HCT116 (cell line): ENCODE measurements around the gene LILRA2. TPM values are rescaled to one million over a fixed set of nuclear protein-coding genes. Genes with fewer than 3 reads are reported as not detected.
"Not testable (repeated sequence)": the region's sequence is repeated elsewhere in the genome, so short reads cannot be mapped to it uniquely, and the experiment has no call there.

Source experiments
- ATAC-seq: fragments of 200-7000 bp; cut with Tn5 transposase; 2 replicates; pipeline ENCODE4 v1.9.1; 2020; ENCODE audit warnings: mild to moderate bottlenecking, moderate library complexity
- BruUV-seq: library from RNA; stranded (reverse); fragments of 400-500 nt; replicated peaks from 2 replicates; lab custom pipeline; 2021; lab: Mats Ljungman, UMichigan
- CTCF ChIA-PET: fragments of 300-600 bp; sonication (Branson Sonifier 250); formaldehyde crosslinking; loops from one replicate; lab custom pipeline; 2021; ENCODE audit warnings: antibody characterized with exemption; lab: Charles Lee
- POLR2A ChIA-PET: fragments of 300-600, 350-600 bp; sonication (Branson Sonifier 250); formaldehyde crosslinking; loops from one replicate; lab custom pipeline; 2021; ENCODE audit warnings: antibody characterized with exemption; lab: Charles Lee
- RAD21 ChIA-PET, 2 experiments: fragments of 300-600 bp; sonication (Branson Sonifier 250); formaldehyde crosslinking; loops; one replicate each; lab custom pipeline; 2023; ENCODE audit warnings: low total read pairs in 2 of 2; ENCODE audit not compliant: uncharacterized antibody in 2 of 2, unreplicated experiment in 2 of 2, low non-redundant PET in 1 of 2; lab: Charles Lee
- DNase-seq: peaks from one replicate; pipeline ENCODE4 v3.0.0-alpha.2; 2010; ENCODE audit warnings: low read depth, low spot score
- H2AFZ ChIP-seq: fragments of 200-600 bp; shearing (Covaris generic), sonication (generic); 2 replicates; pipeline ENCODE4 v1.6.1; 2017; ENCODE audit warnings: low read depth, mixed run types, mixed read lengths, antibody characterized with exemption, low read length; ENCODE audit not compliant: poor library complexity, severe bottlenecking
- H3K27ac ChIP-seq: 2 replicates; pipeline ENCODE4 v1.5.1; 2012; ENCODE audit warnings: low read depth, low read length
- H3K27me3 ChIP-seq: fragments of 200-600 bp; sonication (generic); 2 replicates; pipeline ENCODE4 v1.6.1; 2016; ENCODE audit warnings: mixed run types, low read length, mixed read lengths; ENCODE audit not compliant: insufficient read depth
- H3K36me3 ChIP-seq, 2 experiments: fragments of 200-500 bp in 1 of 2; fragments of 200-600 bp in 1 of 2; sonication (Bioruptor generic) in 1 of 2; sonication (generic) in 1 of 2; 2 replicates each; pipeline versions ENCODE4 v1.5.1 to v1.6.1; 2014 to 2016; ENCODE audit warnings: low read length in 2 of 2, inconsistent platforms in 1 of 2, mixed read lengths in 1 of 2, mixed run types in 1 of 2; ENCODE audit not compliant: insufficient read depth in 2 of 2, control insufficient read depth in 1 of 2
- H3K4me1 ChIP-seq, 2 experiments: fragments of 200-600 bp in 1 of 2; sonication (generic) in 1 of 2; 2 replicates each; pipeline versions ENCODE4 v1.5.1 to v1.6.1; 2012 to 2017; ENCODE audit warnings: low read length in 2 of 2, inconsistent platforms in 1 of 2, mild to moderate bottlenecking in 1 of 2, mixed read lengths in 1 of 2, mixed run types in 1 of 2, moderate library complexity in 1 of 2; ENCODE audit not compliant: insufficient read depth in 2 of 2, control insufficient read depth in 1 of 2
- H3K4me2 ChIP-seq: fragments of 200-600 bp; sonication (generic); 2 replicates; pipeline ENCODE4 v1.6.1; 2017; ENCODE audit warnings: mixed run types, low read length, mixed read lengths
- H3K4me3 ChIP-seq, 2 experiments: fragments of 200-600 bp in 1 of 2; sonication (generic) in 1 of 2; replicated peaks in 1 of 2; 2 replicates each; pipeline ENCODE4 v1.5.1; 2011 to 2016; ENCODE audit warnings: low read length in 2 of 2, control low read depth in 1 of 2, low read depth in 1 of 2, mild to moderate bottlenecking in 1 of 2, mixed read lengths in 1 of 2, mixed run types in 1 of 2
- H3K79me2 ChIP-seq: fragments of 200-600 bp; sonication (generic); 2 replicates; pipeline ENCODE4 v1.6.1; 2017; ENCODE audit warnings: mild to moderate bottlenecking, mixed run types, low read length, moderate library complexity, mixed read lengths; ENCODE audit not compliant: insufficient read depth
- H3K9ac ChIP-seq: fragments of 200-600 bp; sonication (generic); 2 replicates; pipeline ENCODE4 v1.6.1; 2016; ENCODE audit warnings: low read length, mixed read lengths
- H3K9me2 ChIP-seq: fragments of 200-600 bp; sonication (generic), shearing (Covaris generic); 2 replicates; pipeline ENCODE4 v1.6.1; 2017; ENCODE audit warnings: mixed run types, mild to moderate bottlenecking, moderate library complexity; ENCODE audit not compliant: insufficient read depth
- H3K9me3 ChIP-seq, 2 experiments: fragments of 200-500 bp in 1 of 2; fragments of 200-600 bp in 1 of 2; sonication (Bioruptor generic) in 1 of 2; sonication (generic) in 1 of 2; 2 replicates each; pipeline ENCODE4 v1.6.1; 2014 to 2017; ENCODE audit warnings: low read length in 2 of 2, mixed read lengths in 2 of 2, inconsistent platforms in 1 of 2, low read depth in 1 of 2, mild to moderate bottlenecking in 1 of 2, mixed run types in 1 of 2, moderate library complexity in 1 of 2; ENCODE audit not compliant: control insufficient read depth in 1 of 2, insufficient read depth in 1 of 2
- H4K20me1 ChIP-seq: fragments of 200-600 bp; sonication (generic), shearing (Covaris generic); 2 replicates; pipeline ENCODE4 v1.6.1; 2017; ENCODE audit warnings: mixed run types, mild to moderate bottlenecking, moderate library complexity; ENCODE audit not compliant: insufficient read depth
- CEBPB ChIP-seq: IDR thresholded peaks from 2 replicates; pipeline ENCODE4 v1.6.1; 2012; ENCODE audit warnings: low read depth
- ELF1 ChIP-seq: IDR thresholded peaks from 2 replicates; pipeline ENCODE4 v1.6.1; 2012; ENCODE audit warnings: low read depth, borderline replicate concordance
- EZH2phosphoT487 ChIP-seq: fragments of 200-600 bp; IDR thresholded peaks from 2 replicates; pipeline ENCODE4 v1.6.1; 2018; ENCODE audit warnings: antibody characterized with exemption, borderline replicate concordance
- MAX ChIP-seq: IDR thresholded peaks from 2 replicates; pipeline ENCODE4 v1.6.1; 2012
- POLR2A ChIP-seq: IDR thresholded peaks from 2 replicates; pipeline ENCODE4 v1.7.0; 2011; ENCODE audit warnings: borderline replicate concordance; ENCODE audit not compliant: insufficient read depth, insufficient read length; ENCODE audit errors: extremely low read depth
- RAD21 ChIP-seq: IDR thresholded peaks from 2 replicates; pipeline ENCODE4 v1.6.1; 2012; ENCODE audit warnings: low read depth, mild to moderate bottlenecking
- TCF7L2 ChIP-seq: IDR thresholded peaks from 2 replicates; pipeline ENCODE4 v1.7.0; 2011; ENCODE audit warnings: borderline replicate concordance, inconsistent platforms; ENCODE audit not compliant: insufficient read depth, insufficient read length; ENCODE audit errors: extremely low read depth
- ZNF274 ChIP-seq: fragments of 200-500 bp; sonication (Bioruptor generic); IDR thresholded peaks from 2 replicates; pipeline ENCODE4 v1.6.1; 2014; ENCODE audit warnings: mild to moderate bottlenecking, low read depth, low read length, inconsistent platforms
- intact Hi-C: fragments of 100-400 bp; cut with micrococcal nuclease; formaldehyde crosslinking; loops from 2 replicates; pipeline ENCODE4 v1.10.0; 2022
- total RNA-seq: library from RNA; stranded (reverse); gene quantifications from one replicate; pipeline ENCODE4 v1.2.1, GENCODE V29; 2021; ENCODE audit not compliant: unreplicated experiment
- TF ChIP-seq, protein P1 (sequence below): IDR thresholded peaks from 2 replicates; pipeline ENCODE4 v1.6.1; 2012; ENCODE audit warnings: low read depth

The LILRA2 gene
- total RNA-seq, 1 experiment from 2014 or later, result not detected

DNA sequence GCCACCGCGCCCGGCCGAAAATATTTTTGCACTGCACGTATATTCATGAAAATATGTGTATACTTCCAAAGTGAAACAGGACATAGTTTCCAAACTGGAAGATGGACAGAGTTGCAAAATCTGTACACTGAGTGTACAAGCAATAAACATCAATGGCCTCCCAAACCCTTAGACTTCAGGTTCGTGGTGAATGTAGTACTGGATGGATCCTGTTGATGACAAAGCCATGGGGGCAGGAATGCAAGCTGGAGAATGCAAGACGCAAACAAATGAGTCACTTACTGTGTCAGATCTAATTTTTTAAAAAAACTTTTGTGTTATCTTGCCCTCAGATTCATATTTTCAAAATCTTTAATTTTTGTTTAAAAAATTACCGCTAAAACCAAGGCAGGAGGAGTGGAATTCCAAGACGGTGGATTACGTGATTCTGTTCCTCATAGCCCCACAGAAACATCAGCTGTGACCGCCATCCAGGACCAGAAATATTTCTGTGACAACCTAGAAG lies 12.7 kb upstream of the LILRA2 start (continued):
- TF ChIP-seq MAX (no peak), ELF1 (no peak), ZNF274 (no peak)

DNA sequence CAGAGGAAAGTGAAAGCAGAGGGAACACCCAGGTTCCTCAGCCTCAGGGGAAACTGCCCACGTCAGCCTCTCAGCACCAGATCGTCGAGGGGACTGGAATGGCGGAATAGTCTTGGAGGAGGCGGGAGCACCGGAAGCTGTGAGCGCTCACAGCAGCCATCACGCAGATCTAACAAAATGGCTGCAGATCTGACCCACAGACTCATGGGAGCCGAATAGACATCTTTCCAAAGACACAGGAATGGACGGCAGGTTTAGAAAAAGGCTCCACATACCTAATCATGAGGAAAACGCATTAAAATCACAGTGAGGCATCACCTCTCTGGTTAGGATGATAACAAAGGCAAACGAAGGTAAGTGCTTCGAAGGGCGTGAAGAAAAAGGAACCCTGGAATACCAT lies 11.8 kb upstream of the LILRA2 start:
- peaks cover 29% of the 10 kb centered on the region for H3K27me3 ChIP-seq

DNA sequence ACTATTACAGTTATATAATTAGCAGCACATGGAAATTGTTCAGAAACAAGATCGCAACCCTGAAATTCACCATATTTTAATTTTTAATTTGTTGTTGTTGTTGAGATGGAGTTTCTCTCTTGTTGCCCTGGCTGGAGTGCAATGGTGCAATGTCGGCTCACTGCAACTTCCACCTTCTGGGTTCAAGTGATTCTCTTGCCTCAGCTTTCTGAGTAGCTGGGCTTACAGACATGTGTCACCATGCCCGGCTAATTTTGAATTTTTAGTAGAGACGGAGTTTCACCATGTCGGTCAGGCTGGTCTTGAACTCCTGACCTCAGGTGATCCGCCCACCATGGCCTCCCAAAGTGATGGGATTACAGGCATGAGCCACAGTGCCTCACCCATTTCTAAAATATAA lies 10.4 kb upstream of the LILRA2 start:
- H3K9ac ChIP-seq, H3K4me3 ChIP-seq, H3K4me1 ChIP-seq, RAD21 ChIA-PET, DNase-seq, H3K9me3 ChIP-seq, H3K27ac ChIP-seq, intact Hi-C loops, H3K9me2 ChIP-seq, BruUV-seq, CTCF ChIA-PET, H3K4me2 ChIP-seq, POLR2A ChIA-PET, H4K20me1 ChIP-seq, ATAC-seq, H3K36me3 ChIP-seq, H3K79me2 ChIP-seq, H2AFZ ChIP-seq: not testable (repeated sequence)
- H3K27me3 ChIP-seq, result peaks cover 41% of the 10 kb centered on the region

More for the DNA sequence above, 11.8 kb upstream of the LILRA2 start:
- Histone ChIP-seq H3K9me3 (no peaks in the 10 kb centered on the region), H3K4me2 (no peak overlapping the region), H3K9me2 (no peaks in the 10 kb centered on the region), H2AFZ (no peak overlapping the region), H3K79me2 (no peaks in the 10 kb centered on the region), H3K36me3 (no peaks in the 10 kb centered on the region), H3K4me3 (no peak overlapping the region), H3K27ac (no peak overlapping the region), H3K9ac (no peak overlapping the region), H4K20me1 (no peaks in the 10 kb centered on the region), H3K4me1 (no peaks in the 10 kb centered on the region)
- RAD21 ChIA-PET, result no interaction called here
- DNase-seq, result no peak
- TF ChIP-seq TCF7L2 (no peak), POLR2A (no peak), RAD21 (no peak), MAX (no peak), CEBPB (no peak), EZH2phosphoT487 (no peak)
- TF ChIP-seq, protein P1, sequence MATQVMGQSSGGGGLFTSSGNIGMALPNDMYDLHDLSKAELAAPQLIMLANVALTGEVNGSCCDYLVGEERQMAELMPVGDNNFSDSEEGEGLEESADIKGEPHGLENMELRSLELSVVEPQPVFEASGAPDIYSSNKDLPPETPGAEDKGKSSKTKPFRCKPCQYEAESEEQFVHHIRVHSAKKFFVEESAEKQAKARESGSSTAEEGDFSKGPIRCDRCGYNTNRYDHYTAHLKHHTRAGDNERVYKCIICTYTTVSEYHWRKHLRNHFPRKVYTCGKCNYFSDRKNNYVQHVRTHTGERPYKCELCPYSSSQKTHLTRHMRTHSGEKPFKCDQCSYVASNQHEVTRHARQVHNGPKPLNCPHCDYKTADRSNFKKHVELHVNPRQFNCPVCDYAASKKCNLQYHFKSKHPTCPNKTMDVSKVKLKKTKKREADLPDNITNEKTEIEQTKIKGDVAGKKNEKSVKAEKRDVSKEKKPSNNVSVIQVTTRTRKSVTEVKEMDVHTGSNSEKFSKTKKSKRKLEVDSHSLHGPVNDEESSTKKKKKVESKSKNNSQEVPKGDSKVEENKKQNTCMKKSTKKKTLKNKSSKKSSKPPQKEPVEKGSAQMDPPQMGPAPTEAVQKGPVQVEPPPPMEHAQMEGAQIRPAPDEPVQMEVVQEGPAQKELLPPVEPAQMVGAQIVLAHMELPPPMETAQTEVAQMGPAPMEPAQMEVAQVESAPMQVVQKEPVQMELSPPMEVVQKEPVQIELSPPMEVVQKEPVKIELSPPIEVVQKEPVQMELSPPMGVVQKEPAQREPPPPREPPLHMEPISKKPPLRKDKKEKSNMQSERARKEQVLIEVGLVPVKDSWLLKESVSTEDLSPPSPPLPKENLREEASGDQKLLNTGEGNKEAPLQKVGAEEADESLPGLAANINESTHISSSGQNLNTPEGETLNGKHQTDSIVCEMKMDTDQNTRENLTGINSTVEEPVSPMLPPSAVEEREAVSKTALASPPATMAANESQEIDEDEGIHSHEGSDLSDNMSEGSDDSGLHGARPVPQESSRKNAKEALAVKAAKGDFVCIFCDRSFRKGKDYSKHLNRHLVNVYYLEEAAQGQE, result no peak
- BruUV-seq, result no TSS peak
- CTCF ChIA-PET, result no interaction called here
- ATAC-seq, result no peak
- POLR2A ChIA-PET, result no interaction called here
- intact Hi-C loops, result no loop called here
